Stomach (tissue), 9 donors: ENCODE data around the gene MATN1. TPM values are rescaled to one million over a fixed set of nuclear protein-coding genes. Genes with fewer than 3 reads are reported as not detected.
A peak's percentile ranks its signal among the peaks of the same experiment; 100 is the strongest.

ENCODE experiments used
- DNase-seq, 2 donors: peaks; one replicate each; pipeline versions ENCODE4 v3.0.0 to v3.0.0-alpha.2; 2013 to 2019
- H3K27ac ChIP-seq, 5 donors: fragments of 200-600 bp in 4 of 5; sonication (generic) in 4 of 5; one replicate each; pipeline ENCODE4 v1.5.1; 2013 to 2019; ENCODE audit warnings: mild to moderate bottlenecking in 1 of 5, moderate library complexity in 1 of 5
- H3K27me3 ChIP-seq, 3 donors: fragments of 200-600 bp; sonication (generic); one replicate each; pipeline ENCODE4 v1.5.1; 2017 to 2019; ENCODE audit warnings: mixed run types in 1 of 3
- H3K36me3 ChIP-seq, 4 donors: fragments of 200-600 bp; sonication (generic); 1 replicate in 3 of 4; 2 replicates in 1 of 4; pipeline ENCODE4 v1.5.1; 2016 to 2019
- H3K4me1 ChIP-seq, 4 donors: fragments of 200-600 bp; sonication (generic); one replicate each; pipeline ENCODE4 v1.5.1; 2016 to 2019
- H3K4me3 ChIP-seq, 4 donors: fragments of 200-600 bp; sonication (generic) in 3 of 4; one replicate each; pipeline ENCODE4 v1.5.1; 2016 to 2019; ENCODE audit warnings: mild to moderate bottlenecking in 1 of 4
- H3K9me3 ChIP-seq, 4 donors: fragments of 200-600 bp; sonication (generic); one replicate each; pipeline ENCODE4 v1.5.1; 2016 to 2019
- CTCF ChIP-seq, 7 experiments: fragments of 450-650 bp in 4 of 7; fragments of 200-600 bp in 3 of 7; sonication (generic) in 3 of 7; IDR thresholded peaks; one replicate each; pipeline ENCODE4 v1.5.1; 2016 to 2019; ENCODE audit warnings: antibody characterized with exemption in 7 of 7, control low read depth in 2 of 7, mild to moderate bottlenecking in 1 of 7
- EP300 ChIP-seq: sonication (generic); formaldehyde crosslinking; IDR thresholded peaks from one replicate; pipeline ENCODE4 v1.6.1; 2017; ENCODE audit warnings: antibody characterized with exemption
- POLR2A ChIP-seq, 4 donors: fragments of 450-650 bp; IDR thresholded peaks; one replicate each; pipeline ENCODE4 v1.6.1; 2016; ENCODE audit warnings: antibody characterized with exemption in 4 of 4, control low read depth in 2 of 4, mild to moderate bottlenecking in 1 of 4, moderate library complexity in 1 of 4
- POLR2AphosphoS5 ChIP-seq, 3 donors: sonication (generic); formaldehyde crosslinking; IDR thresholded peaks; one replicate each; pipeline ENCODE4 v1.6.1; 2016; ENCODE audit warnings: antibody characterized with exemption in 3 of 3
- WGBS, 5 donors: extraction: QIAGEN DNeasy Blood & Tissue Kit in 3 of 5; methylation state at CpG; one replicate each; pipeline versions ENCODE4 v1.1.5 to v1.1.7; 2013 to 2018; 5-methylcytosine and 5-hydroxymethylcytosine counted together
- intact Hi-C: fragments of 100-400 bp; cut with DNase I; formaldehyde crosslinking; loops from one replicate; pipeline ENCODE4 v1.15.1; 2023; ENCODE audit warnings: low total_unique reads
- polyA plus RNA-seq, 3 donors: library from polyadenylated mRNA; stranded (reverse); fragments of 200-250 nt; gene quantifications; one replicate each; pipeline ENCODE4 v1.2.3, GENCODE V29; 2013
- total RNA-seq, 5 donors: library from RNA; depleted of rRNA; stranded (reverse); fragments of >200 nt; gene quantifications; one replicate each; pipeline versions ENCODE4 v1.1.0 to v1.2.3, GENCODE V29; 2014 to 2016
- donor health status: healthy with polysubstance abuse.
- donor health status: Bipolar disorder and iron deficiency.
- donor health status: healthy.

Gene MATN1
- total and polyA plus RNA-seq, 8 donors = 1.7 TPM; not detected in 7

GRCh38 chr1:30747033-30748008 lies 23.9 kb upstream of the MATN1 start:
- intact Hi-C loops = no loop called here
- WGBS, 5 donors = 80 to 93% (median 90%) methylated on average over 17 of the region's 17 CpGs
- H3K36me3 ChIP-seq = peaks cover 0 to 1% (median 0%) of the 10 kb centered on the region in 4 donors
- H3K27ac ChIP-seq = peak overlapping the region in 3 of 5 donors; percentile 13 to 72 (median 49)
- H3K4me3 ChIP-seq = no peak overlapping the region
- no peaks in the 10 kb centered on the region for H3K9me3 ChIP-seq
- TF ChIP-seq POLR2AphosphoS5 (IDR thresholded peaks at IDR 0.05) (no peak), EP300 (no peak), POLR2A (IDR thresholded peaks at IDR 0.05) (no peak), CTCF (IDR thresholded peaks at IDR 0.05) (no peak)
- peaks cover 3 to 92% (median 19%) of the 10 kb centered on the region in 4 donors for H3K4me1 ChIP-seq
- DNase-seq = no peak
- H3K27me3 ChIP-seq = no peaks in the 10 kb centered on the region

GRCh38 chr1:30746212-30747032 lies 23.0 kb upstream of the MATN1 start:
- intact Hi-C loops = no loop called here
- no peaks in the 10 kb centered on the region for H3K27me3 ChIP-seq
- peaks cover 0 to 9% (median 0%) of the 10 kb centered on the region in 4 donors for H3K36me3 ChIP-seq
- H3K9me3 ChIP-seq = no peaks in the 10 kb centered on the region
- DNase-seq = no peak
- peak overlapping the region; percentile 4 to 72 (median 13) for H3K27ac ChIP-seq
- TF ChIP-seq POLR2AphosphoS5 (IDR thresholded peaks at IDR 0.05) (no peak), POLR2A (IDR thresholded peaks at IDR 0.05) (no peak), EP300 (no peak), CTCF (IDR thresholded peaks at IDR 0.05) (no peak)
- no peak overlapping the region for H3K4me3 ChIP-seq
- WGBS, 5 donors = 69 to 79% (median 70%) methylated on average over 15 to 16 of the region's 16 CpGs
- H3K4me1 ChIP-seq = peaks cover 3 to 94% (median 17%) of the 10 kb centered on the region in 4 donors

- Histone ChIP-seq H3K27me3 (no peaks in the 10 kb centered on the region), H3K9me3 (no peaks in the 10 kb centered on the region), H3K27ac (peak overlapping the region; percentile 4 to 72 (median 13)), H3K4me3 (no peak overlapping the region), H3K4me1 (peaks cover 3 to 92% (median 15%) of the 10 kb centered on the region in 4 donors), H3K36me3 (peaks cover 0 to 13% (median 0%) of the 10 kb centered on the region in 4 donors)
- TF ChIP-seq EP300 = no peak
- TF ChIP-seq POLR2AphosphoS5 (IDR thresholded peaks at IDR 0.05) = no peak
- no peak for TF ChIP-seq POLR2A (IDR thresholded peaks at IDR 0.05)
- no peak for TF ChIP-seq CTCF (IDR thresholded peaks at IDR 0.05)
- 63 to 79% (median 73%) methylated on average over 4 of the region's 4 CpGs for WGBS, 5 donors
- intact Hi-C loops = no loop called here
- DNase-seq = no peak
Measured at GRCh38 chr1:30745834-30746208, 22.4 kb upstream of the MATN1 start.

- no peaks in the 10 kb centered on the region for H3K27me3 ChIP-seq
- H3K4me1 ChIP-seq = peaks cover 3 to 88% (median 12%) of the 10 kb centered on the region in 4 donors
- H3K4me3 ChIP-seq = no peak overlapping the region
- peak overlapping the region; percentile 13 to 72 (median 20) for H3K27ac ChIP-seq
- no peak for DNase-seq
- H3K36me3 ChIP-seq = peaks cover 0 to 17% (median 0%) of the 10 kb centered on the region in 4 donors
- 60 to 78% (median 69%) methylated on average over 14 of the region's 14 CpGs for WGBS, 5 donors
- H3K9me3 ChIP-seq = no peaks in the 10 kb centered on the region
- TF ChIP-seq CTCF (IDR thresholded peaks at IDR 0.05) = no peak
- TF ChIP-seq POLR2A (IDR thresholded peaks at IDR 0.05) = no peak
- intact Hi-C loops = no loop called here
Measured at GRCh38 chr1:30745156-30745833, 21.9 kb upstream of the MATN1 start.
